HG03135 (cell line): ENCODE measurements around the gene TSPY3.
"Not testable (repeated sequence)": the region's sequence is repeated elsewhere in the genome, so short reads cannot be mapped to it uniquely, and the experiment has no call there.

Experiments used
- ATAC-seq: cut with Tn5 transposase; IDR thresholded peaks from one replicate; pipeline ENCODE4 v1.9.1; 2021; ENCODE audit warnings: mild to moderate bottlenecking, moderate library complexity; ENCODE audit not compliant: unreplicated experiment

TSPY3 gene

DNA sequence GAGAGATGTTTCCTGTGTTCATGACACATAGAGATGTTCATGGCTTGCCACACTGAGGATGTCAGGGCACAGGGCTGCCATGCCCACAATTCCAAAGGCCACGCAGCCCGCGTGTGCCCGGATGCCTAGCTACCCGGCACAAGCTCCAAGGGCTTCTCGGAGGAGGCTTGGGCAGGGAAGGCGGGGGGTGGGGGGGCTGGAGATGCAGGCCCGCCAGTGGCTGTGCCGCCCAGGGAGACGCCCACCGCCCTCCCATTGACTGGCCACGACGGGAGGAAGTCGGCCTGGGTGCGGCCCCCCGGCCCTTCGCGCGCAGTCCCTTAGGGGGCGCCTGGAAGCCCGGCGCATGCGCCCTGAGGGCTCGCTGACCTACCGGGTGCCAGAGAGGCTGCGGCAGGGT, at the start of gene TSPY3:
TSS of gene TSPY3 (plus strand) at position 301 of the 400 bp plus-strand sequence. CDS start at position 347, 46 bp downstream.
- not testable (repeated sequence) for ATAC-seq

DNA sequence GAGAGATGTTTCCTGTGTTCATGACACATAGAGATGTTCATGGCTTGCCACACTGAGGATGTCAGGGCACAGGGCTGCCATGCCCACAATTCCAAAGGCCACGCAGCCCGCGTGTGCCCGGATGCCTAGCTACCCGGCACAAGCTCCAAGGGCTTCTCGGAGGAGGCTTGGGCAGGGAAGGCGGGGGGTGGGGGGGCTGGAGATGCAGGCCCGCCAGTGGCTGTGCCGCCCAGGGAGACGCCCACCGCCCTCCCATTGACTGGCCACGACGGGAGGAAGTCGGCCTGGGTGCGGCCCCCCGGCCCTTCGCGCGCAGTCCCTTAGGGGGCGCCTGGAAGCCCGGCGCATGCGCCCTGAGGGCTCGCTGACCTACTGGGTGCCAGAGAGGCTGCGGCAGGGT, 40.7 kb upstream of the TSPY3 start, which contains the start of gene TSPY8:
TSS of gene TSPY8 (plus strand) at position 301 of the 400 bp plus-strand sequence. CDS start at position 347, 46 bp downstream.
- not testable (repeated sequence) for ATAC-seq

DNA sequence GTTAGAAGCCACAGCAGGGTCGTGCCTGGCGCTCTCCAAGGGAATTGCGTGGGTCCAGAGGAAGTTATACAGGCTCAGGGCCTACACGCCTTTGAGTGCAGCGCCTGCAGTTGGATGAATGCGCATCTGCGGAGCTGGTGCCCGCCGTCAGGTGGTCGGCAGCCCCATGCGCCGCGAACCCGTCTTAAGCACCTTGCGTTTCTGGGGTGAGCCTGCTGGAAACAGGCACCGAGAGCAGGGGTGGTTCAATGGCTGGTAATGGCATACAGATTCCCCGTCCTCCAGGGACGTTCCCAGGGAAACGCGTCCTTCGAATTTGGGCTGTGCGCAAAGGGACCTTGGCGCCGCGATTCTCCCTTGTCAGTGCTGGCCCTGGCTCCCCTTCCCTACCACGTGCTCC, 1.7 kb upstream of the TSPY3 start:
- not testable (repeated sequence) for ATAC-seq
